ENCODE data around the gene CASTOR1.
A peak's percentile ranks its signal among the peaks of the same experiment; 100 is the strongest.

The CASTOR1 gene

GRCh38 chr22:30318799-30319419, 29.6 kb upstream of the CASTOR1 start:
- no peak for DNase-seq (ENCODE audit: low spot score)

- no peak for DNase-seq (ENCODE audit: low spot score)
Observed at GRCh38 chr22:30317778-30318177, 28.5 kb upstream of the CASTOR1 start.

- DNase-seq (ENCODE audit: low spot score) = no peak
Observed at GRCh38 chr22:30315962-30316576, 26.8 kb upstream of the CASTOR1 start.

GRCh38 chr22:30314915-30315314, 25.6 kb upstream of the CASTOR1 start:
- no peak for DNase-seq (ENCODE audit: low spot score)

GRCh38 chr22:30313527-30314363, 24.4 kb upstream of the CASTOR1 start:
- DNase-seq (ENCODE audit: low spot score) = no peak

GRCh38 chr22:30312053-30312452, 22.7 kb upstream of the CASTOR1 start:
- DNase-seq (ENCODE audit: low spot score) = no peak

- no peak for DNase-seq (ENCODE audit: low spot score)
Observed at GRCh38 chr22:30310881-30311771, 21.8 kb upstream of the CASTOR1 start.

GRCh38 chr22:30309951-30310741, 20.8 kb upstream of the CASTOR1 start:
- DNase-seq (ENCODE audit: low spot score) = no peak

GRCh38 chr22:30308518-30309230, 19.4 kb upstream of the CASTOR1 start:
- DNase-seq (ENCODE audit: low spot score) = no peak

GRCh38 chr22:30308093-30308492, 18.8 kb upstream of the CASTOR1 start:
- DNase-seq (ENCODE audit: low spot score) = no peak

- DNase-seq (ENCODE audit: low spot score) = no peak
Observed at GRCh38 chr22:30307041-30307574, 17.8 kb upstream of the CASTOR1 start.

GRCh38 chr22:30306627-30307011, 17.3 kb upstream of the CASTOR1 start:
- DNase-seq (ENCODE audit: low spot score) = no peak

- DNase-seq (ENCODE audit: low spot score) = no peak
Observed at GRCh38 chr22:30305906-30306626, 16.8 kb upstream of the CASTOR1 start.

- peak; percentile 63 for DNase-seq (ENCODE audit: low spot score)
Observed at GRCh38 chr22:30305519-30305905, 16.2 kb upstream of the CASTOR1 start.

- no peak for DNase-seq (ENCODE audit: low spot score)
Observed at GRCh38 chr22:30304495-30305244, 15.4 kb upstream of the CASTOR1 start.

- DNase-seq (ENCODE audit: low spot score) = no peak
Observed at GRCh38 chr22:30302810-30303138, 13.5 kb upstream of the CASTOR1 start.

- no peak for DNase-seq (ENCODE audit: low spot score)
Observed at GRCh38 chr22:30301995-30302809, 12.9 kb upstream of the CASTOR1 start.

- no peak for DNase-seq (ENCODE audit: low spot score)
Observed at GRCh38 chr22:30299322-30299721, 10.0 kb upstream of the CASTOR1 start.
